ENCODE results near the gene MCM5. TPM values are rescaled to one million over a fixed set of nuclear protein-coding genes. Genes with fewer than 3 reads are reported as not detected.
"Not testable (repeated sequence)": the region's sequence is repeated elsewhere in the genome, so short reads cannot be mapped to it uniquely, and the experiment has no call there.

MCM5 gene
- total and polyA plus RNA-seq, 2 experiments from 2014 or later: 26.2 to 82.1 TPM

- H3K9me3 ChIP-seq (ENCODE audit: low read depth): no peaks in the 10 kb centered on the region
- no peak for TF ChIP-seq CTCF (IDR thresholded peaks at IDR 0.05; ENCODE audit: low read depth, low read length)
- DNase-seq (ENCODE audit: low read depth in 1 of 2, low spot score in 1 of 2): no peak
- H3K4me1 ChIP-seq (ENCODE audit: low read depth): no peaks in the 10 kb centered on the region
- no peaks in the 10 kb centered on the region for H3K36me3 ChIP-seq
- no peak overlapping the region for H3K27ac ChIP-seq
- no peaks in the 10 kb centered on the region for H3K27me3 ChIP-seq
- H3K4me3 ChIP-seq: no peak overlapping the region
Measured at GRCh38 chr22:35436421-35436820, 36.5 kb downstream of the MCM5 start.

- Histone ChIP-seq H3K27ac (no peak overlapping the region), H3K27me3 (no peaks in the 10 kb centered on the region), H3K4me1 (ENCODE audit: low read depth) (no peaks in the 10 kb centered on the region), H3K9me3 (ENCODE audit: low read depth) (no peaks in the 10 kb centered on the region), H3K36me3 (no peaks in the 10 kb centered on the region), H3K4me3 (no peak overlapping the region)
- TF ChIP-seq CTCF (IDR thresholded peaks at IDR 0.05; ENCODE audit: low read depth, low read length): no peak
- no peak for DNase-seq (ENCODE audit: low read depth in 1 of 2, low spot score in 1 of 2)
Measured at GRCh38 chr22:35437049-35437448, 37.1 kb downstream of the MCM5 start.

DNA sequence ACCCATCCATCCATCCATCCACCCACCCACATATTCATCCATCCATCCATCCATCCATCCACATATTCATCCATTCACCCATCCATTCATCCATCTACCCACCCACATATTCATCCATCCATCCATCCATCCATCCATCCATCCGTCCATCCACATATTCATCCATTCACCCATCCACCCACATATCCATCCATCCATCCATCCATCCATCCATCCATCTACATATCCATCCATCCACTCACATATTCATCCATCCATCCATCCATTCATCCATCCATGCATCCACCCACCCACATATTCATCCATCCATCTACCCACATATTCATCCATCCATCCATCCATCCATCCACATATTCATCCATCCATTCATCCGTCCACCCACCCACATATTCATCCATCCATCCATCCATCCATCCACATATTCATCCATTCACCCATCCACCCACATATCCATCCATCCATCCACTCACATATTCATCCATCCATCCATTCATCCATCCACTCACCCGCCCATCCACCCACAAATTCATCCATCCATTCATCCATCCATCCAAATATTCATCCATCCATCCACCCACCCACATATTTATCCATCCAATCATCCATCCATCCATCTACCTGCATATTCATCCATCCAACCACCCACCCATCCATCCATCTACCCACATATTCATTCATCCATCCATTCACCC lies 38.9 kb downstream of the MCM5 start:
- not testable (repeated sequence) for H3K9me3 ChIP-seq (ENCODE audit: low read depth); H3K36me3 ChIP-seq; H3K4me1 ChIP-seq (ENCODE audit: low read depth); DNase-seq (ENCODE audit: low read depth in 1 of 2, low spot score in 1 of 2); H3K4me3 ChIP-seq; H3K27me3 ChIP-seq; H3K27ac ChIP-seq

DNA sequence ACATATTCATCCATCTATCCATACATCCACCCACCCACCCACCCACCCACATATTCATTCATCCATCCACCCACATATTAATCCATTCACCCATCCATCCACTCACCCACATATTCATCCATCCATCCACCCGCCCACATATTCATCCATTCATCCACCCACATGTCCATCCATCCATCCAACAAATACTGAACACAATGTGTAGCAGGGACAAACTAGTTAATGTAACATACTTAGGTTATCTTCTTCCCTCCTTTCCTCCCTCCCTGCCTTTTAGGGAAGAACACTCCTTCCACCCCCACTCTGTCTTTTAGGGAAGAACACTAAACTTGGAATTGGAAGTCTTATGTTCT lies 39.4 kb downstream of the MCM5 start:
- Histone ChIP-seq H3K36me3 (no peaks in the 10 kb centered on the region), H3K27me3 (no peaks in the 10 kb centered on the region), H3K4me1 (ENCODE audit: low read depth) (no peaks in the 10 kb centered on the region), H3K4me3 (no peak overlapping the region), H3K27ac (no peak overlapping the region), H3K9me3 (ENCODE audit: low read depth) (no peaks in the 10 kb centered on the region)
- DNase-seq (ENCODE audit: low read depth in 1 of 2, low spot score in 1 of 2): no peak
- no peak for TF ChIP-seq CTCF (IDR thresholded peaks at IDR 0.05; ENCODE audit: low read depth, low read length)

DNA sequence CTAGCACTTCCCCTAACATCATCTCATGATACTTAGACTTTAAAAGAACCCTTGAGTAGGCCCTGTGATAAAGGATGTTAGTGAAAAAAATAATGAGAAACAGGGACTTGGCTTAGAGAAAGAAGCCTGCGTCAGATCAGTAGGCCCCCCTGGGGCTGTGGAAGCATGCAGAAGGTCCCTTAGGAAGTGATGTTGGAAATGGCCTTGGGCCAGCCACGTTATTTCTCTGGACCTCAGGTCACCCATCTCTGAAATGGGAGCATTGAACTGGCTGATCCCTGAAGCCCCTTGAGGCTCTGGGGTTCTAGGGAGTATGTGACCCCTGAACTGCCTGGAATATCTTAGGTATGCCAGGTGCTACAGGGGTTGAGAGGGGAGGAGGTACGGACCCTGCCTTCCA lies 40.2 kb downstream of the MCM5 start:
- Histone ChIP-seq H3K27ac (no peak overlapping the region), H3K9me3 (ENCODE audit: low read depth) (no peaks in the 10 kb centered on the region), H3K27me3 (no peaks in the 10 kb centered on the region), H3K4me3 (no peak overlapping the region), H3K36me3 (no peaks in the 10 kb centered on the region), H3K4me1 (ENCODE audit: low read depth) (no peaks in the 10 kb centered on the region)
- TF ChIP-seq CTCF (IDR thresholded peaks at IDR 0.05; ENCODE audit: low read depth, low read length): no peak
- DNase-seq (ENCODE audit: low read depth in 1 of 2, low spot score in 1 of 2): no peak

- Histone ChIP-seq H3K9me3 (ENCODE audit: low read depth) (no peaks in the 10 kb centered on the region), H3K36me3 (no peaks in the 10 kb centered on the region), H3K4me1 (ENCODE audit: low read depth) (no peaks in the 10 kb centered on the region), H3K27me3 (no peaks in the 10 kb centered on the region), H3K4me3 (no peak overlapping the region), H3K27ac (no peak overlapping the region)
- no peak for TF ChIP-seq CTCF (IDR thresholded peaks at IDR 0.05; ENCODE audit: low read depth, low read length)
- DNase-seq (ENCODE audit: low read depth in 1 of 2, low spot score in 1 of 2): no peak
Measured at GRCh38 chr22:35441489-35442100, 41.7 kb downstream of the MCM5 start.
